Gastrocnemius medialis (tissue), 4 donors: ENCODE results near the gene NCAPD2.

Experiments used
- CTCF ChIP-seq, 5 experiments: fragments of 450-650 bp in 3 of 5; fragments of 200-600 bp in 2 of 5; sonication (generic) in 2 of 5; IDR thresholded peaks in 4 of 5; conservative IDR thresholded peaks in 1 of 5; 1 replicate in 4 of 5; 2 replicates in 1 of 5; pipeline ENCODE4 v1.5.1; 2016 to 2019; ENCODE audit warnings: antibody characterized with exemption in 5 of 5, mild to moderate bottlenecking in 3 of 5, moderate library complexity in 3 of 5
- POLR2A ChIP-seq, 2 donors: fragments of 450-650 bp; IDR thresholded peaks; one replicate each; pipeline ENCODE4 v1.6.1; 2017; ENCODE audit warnings: antibody characterized with exemption in 2 of 2, mild to moderate bottlenecking in 2 of 2, moderate library complexity in 2 of 2

GRCh38 chr12:6559500-6559899, 65.6 kb downstream of the NCAPD2 start:
- TF ChIP-seq CTCF (IDR thresholded peaks at IDR 0.05 in 4 of 5, conservative IDR thresholded peaks at IDR 0.05 in 1 of 5) (no peak), POLR2A (IDR thresholded peaks at IDR 0.05) (no peak)
